GM18502 (cell line): ENCODE data around the gene COX19.
"Not testable (repeated sequence)": the region's sequence is repeated elsewhere in the genome, so short reads cannot be mapped to it uniquely, and the experiment has no call there.

Experiments used
- ATAC-seq: cut with Tn5 transposase; IDR thresholded peaks from one replicate; pipeline ENCODE4 v1.9.1; 2021; ENCODE audit warnings: mild to moderate bottlenecking; ENCODE audit not compliant: unreplicated experiment, poor library complexity

The COX19 gene

GRCh38 chr7:1011297-1012003 lies 36.1 kb upstream of the COX19 start:
- no peak for ATAC-seq

- ATAC-seq: no peak
Measured at GRCh38 chr7:1010226-1010625, 34.9 kb upstream of the COX19 start.

- ATAC-seq: no peak
Measured at GRCh38 chr7:1009747-1010146, 34.4 kb upstream of the COX19 start.

- no peak for ATAC-seq
Measured at GRCh38 chr7:1008733-1009363, 33.5 kb upstream of the COX19 start.

- no peak for ATAC-seq
Measured at GRCh38 chr7:1007901-1008300, 32.6 kb upstream of the COX19 start.

- ATAC-seq: no peak
Measured at GRCh38 chr7:1005303-1005702, 30.0 kb upstream of the COX19 start.

- ATAC-seq: no peak
Measured at GRCh38 chr7:1004018-1004852, 28.9 kb upstream of the COX19 start.

GRCh38 chr7:1002445-1002844 lies 27.1 kb upstream of the COX19 start:
- not testable (repeated sequence) for ATAC-seq

- not testable (repeated sequence) for ATAC-seq
Measured at GRCh38 chr7:1002026-1002425, 26.7 kb upstream of the COX19 start.

GRCh38 chr7:1001069-1001770 lies 25.9 kb upstream of the COX19 start:
- ATAC-seq: not testable (repeated sequence)

- no peak for ATAC-seq
Measured at GRCh38 chr7:999941-1000935, 24.9 kb upstream of the COX19 start.

GRCh38 chr7:999149-999879 lies 24.0 kb upstream of the COX19 start:
- no peak for ATAC-seq

- ATAC-seq: no peak
Measured at GRCh38 chr7:997404-998395, 22.4 kb upstream of the COX19 start.

- no peak for ATAC-seq
Measured at GRCh38 chr7:996079-996872, 20.9 kb upstream of the COX19 start.

- ATAC-seq: no peak
Measured at GRCh38 chr7:995571-995970, 20.2 kb upstream of the COX19 start.

GRCh38 chr7:994592-995308 lies 19.4 kb upstream of the COX19 start:
- ATAC-seq: no peak
